Choroid plexus epithelial cell (primary cell): Measurements from ENCODE around the gene SVOPL.

Experiments
- DNase-seq: peaks from one replicate; pipeline ENCODE4 v3.0.0-alpha.2; 2010; ENCODE audit warnings: low read depth
- H3K4me3 ChIP-seq: 2 replicates; pipeline ENCODE4 v1.5.1; 2011; ENCODE audit warnings: low read depth, mild to moderate bottlenecking, control low read depth, low read length, moderate library complexity
- CTCF ChIP-seq: conservative IDR thresholded peaks from 2 replicates; pipeline ENCODE4 v1.5.1; 2011; ENCODE audit warnings: low read depth, mild to moderate bottlenecking, control low read depth, inconsistent platforms, low read length, moderate library complexity

Gene SVOPL

GRCh38 chr7:138700857-138701536, at the start of gene SVOPL:
TSS of gene SVOPL (minus strand) at chr7:138701362. CDS start at chr7:138679045, 22,317 bp downstream.
- no peak for DNase-seq
- no peak within 1 kb of the TSS for H3K4me3 ChIP-seq
- TF ChIP-seq CTCF: no peak

GRCh38 chr7:138750473-138750872, 49.3 kb upstream of the SVOPL start:
- H3K4me3 ChIP-seq: no peak overlapping the region
- TF ChIP-seq CTCF: no peak
- no peak for DNase-seq

GRCh38 chr7:138749960-138750359, 48.8 kb upstream of the SVOPL start:
- TF ChIP-seq CTCF: no peak
- no peak for DNase-seq
- H3K4me3 ChIP-seq: no peak overlapping the region

- H3K4me3 ChIP-seq: no peak overlapping the region
- DNase-seq: no peak
- no peak for TF ChIP-seq CTCF
These were observed 47.5 kb upstream of the SVOPL start for GRCh38 chr7:138748666-138749065.

GRCh38 chr7:138746073-138746472, 44.9 kb upstream of the SVOPL start:
- no peak for DNase-seq
- no peak for TF ChIP-seq CTCF
- no peak overlapping the region for H3K4me3 ChIP-seq

GRCh38 chr7:138745189-138745588, 44.0 kb upstream of the SVOPL start:
- no peak for DNase-seq
- TF ChIP-seq CTCF: no peak
- no peak overlapping the region for H3K4me3 ChIP-seq

- no peak for DNase-seq
- no peak overlapping the region for H3K4me3 ChIP-seq
- no peak for TF ChIP-seq CTCF
These were observed 40.2 kb upstream of the SVOPL start for GRCh38 chr7:138741453-138741735.
